ENCODE results near the gene TUBGCP5.
A peak's percentile ranks its signal among the peaks of the same experiment; 100 is the strongest.

The TUBGCP5 gene

DNA sequence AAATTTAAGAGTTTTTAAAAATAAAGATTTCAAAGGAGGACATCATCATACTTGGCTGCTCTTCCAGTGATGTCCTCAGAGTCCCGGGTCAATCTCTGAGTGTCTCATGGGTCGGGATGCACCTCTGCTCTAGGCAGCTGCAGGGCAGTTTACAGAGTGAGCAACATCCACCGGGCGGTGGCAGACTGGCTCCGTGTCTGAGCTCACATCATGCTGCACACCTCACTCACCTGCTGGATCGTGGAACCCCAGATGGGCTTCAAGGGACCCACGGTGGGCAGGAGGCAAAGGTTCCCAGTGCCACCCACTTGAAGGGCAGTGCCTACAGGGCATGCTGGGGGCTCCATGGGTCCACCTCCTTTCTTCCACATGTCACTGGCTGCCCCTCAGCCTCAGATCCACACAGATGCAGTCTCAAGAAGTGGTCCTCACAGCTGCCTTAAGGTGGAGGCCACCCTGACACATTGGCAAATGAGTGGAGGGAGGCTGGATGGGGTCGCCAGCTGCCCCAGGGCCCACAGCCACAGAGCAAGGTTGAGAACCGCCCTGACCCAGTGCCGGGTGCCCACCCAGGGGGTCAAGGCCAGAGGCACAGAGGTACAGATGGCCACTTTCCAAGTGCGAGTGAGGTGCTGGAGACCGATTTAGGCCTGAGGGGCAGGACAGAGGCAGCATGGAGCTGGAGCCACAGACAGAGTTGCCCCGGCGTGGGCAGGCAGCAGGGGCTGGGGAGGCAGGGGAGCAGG is 84.4 kb downstream of the TUBGCP5 start:
- Mint-ChIP-seq H3K27me3 (no peaks in the 10 kb centered on the region), H3K27ac (no peak overlapping the region), H3K4me1 (peaks cover 13% of the 10 kb centered on the region), H3K9me3 (no peaks in the 10 kb centered on the region), H3K4me3 (no peak overlapping the region)
- ATAC-seq (no peak), DNase-seq (no peak)

DNA sequence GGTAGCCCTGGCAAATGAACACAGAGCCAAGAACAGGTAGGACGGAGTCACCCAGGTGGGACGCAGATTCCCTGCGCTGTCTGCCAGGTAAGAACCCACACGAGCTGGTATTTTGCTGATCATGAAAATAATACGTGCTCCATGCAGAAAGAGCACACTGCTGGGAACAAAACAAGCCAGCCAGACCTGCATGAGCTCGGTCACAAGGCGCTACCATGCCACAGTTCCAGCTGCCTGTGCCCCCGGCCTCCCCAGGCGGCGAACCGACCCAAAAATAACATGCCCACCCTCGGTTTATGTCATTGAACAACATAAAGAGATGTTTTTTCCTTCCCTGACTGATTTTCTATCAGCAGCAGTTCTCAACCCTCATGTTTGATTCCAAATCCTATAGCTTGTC is 85.0 kb downstream of the TUBGCP5 start:
- Mint-ChIP-seq H3K9me3 (no peaks in the 10 kb centered on the region), H3K4me3 (no peak overlapping the region), H3K27ac (no peak overlapping the region), H3K4me1 (peaks cover 16% of the 10 kb centered on the region), H3K27me3 (peaks cover under 1% of the 10 kb centered on the region)
- no peak for DNase-seq
- ATAC-seq: no peak

DNA sequence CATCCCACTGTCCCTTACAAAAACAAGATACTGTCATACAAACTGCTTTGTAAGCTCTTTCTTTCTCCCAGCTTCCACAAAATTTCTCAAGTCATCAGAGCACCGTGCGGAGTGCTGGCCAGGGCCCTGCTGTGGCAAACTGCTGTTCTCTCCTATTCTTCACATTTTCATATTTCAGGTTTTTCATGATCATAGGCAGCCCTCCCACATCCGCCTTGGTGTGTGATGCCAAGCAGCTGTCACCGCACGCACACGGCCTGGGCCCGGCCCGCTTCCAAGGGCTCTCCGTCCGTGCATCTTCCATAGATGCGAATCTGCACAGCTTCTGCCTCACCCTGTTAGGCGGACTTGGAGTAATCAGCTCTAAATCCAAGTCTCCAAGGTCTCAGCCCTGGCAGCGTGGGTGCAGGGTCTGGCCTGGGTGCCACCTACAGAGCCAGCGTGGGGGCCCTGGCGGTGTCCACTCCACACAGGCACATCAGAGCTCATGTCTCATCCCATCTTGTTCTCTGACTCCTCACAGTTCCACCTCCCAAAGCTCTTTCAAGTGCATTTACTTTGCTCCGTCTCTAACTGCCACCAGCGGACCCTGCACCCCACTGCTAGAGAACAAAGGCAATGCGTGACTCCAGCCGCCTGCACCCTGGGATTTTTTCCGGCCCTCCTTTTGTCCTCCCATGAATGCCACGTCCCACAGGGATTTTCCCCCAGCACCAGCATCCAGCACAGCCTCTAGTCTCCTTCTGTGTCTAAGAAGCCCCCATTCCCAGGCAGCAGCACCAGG is 86.4 kb downstream of the TUBGCP5 start:
- ATAC-seq (no peak), DNase-seq (no peak)
- Mint-ChIP-seq H3K27me3 (peaks cover 14% of the 10 kb centered on the region), H3K4me1 (peaks cover 21% of the 10 kb centered on the region), H3K9me3 (no peaks in the 10 kb centered on the region), H3K27ac (no peak overlapping the region), H3K4me3 (no peak overlapping the region)

DNA sequence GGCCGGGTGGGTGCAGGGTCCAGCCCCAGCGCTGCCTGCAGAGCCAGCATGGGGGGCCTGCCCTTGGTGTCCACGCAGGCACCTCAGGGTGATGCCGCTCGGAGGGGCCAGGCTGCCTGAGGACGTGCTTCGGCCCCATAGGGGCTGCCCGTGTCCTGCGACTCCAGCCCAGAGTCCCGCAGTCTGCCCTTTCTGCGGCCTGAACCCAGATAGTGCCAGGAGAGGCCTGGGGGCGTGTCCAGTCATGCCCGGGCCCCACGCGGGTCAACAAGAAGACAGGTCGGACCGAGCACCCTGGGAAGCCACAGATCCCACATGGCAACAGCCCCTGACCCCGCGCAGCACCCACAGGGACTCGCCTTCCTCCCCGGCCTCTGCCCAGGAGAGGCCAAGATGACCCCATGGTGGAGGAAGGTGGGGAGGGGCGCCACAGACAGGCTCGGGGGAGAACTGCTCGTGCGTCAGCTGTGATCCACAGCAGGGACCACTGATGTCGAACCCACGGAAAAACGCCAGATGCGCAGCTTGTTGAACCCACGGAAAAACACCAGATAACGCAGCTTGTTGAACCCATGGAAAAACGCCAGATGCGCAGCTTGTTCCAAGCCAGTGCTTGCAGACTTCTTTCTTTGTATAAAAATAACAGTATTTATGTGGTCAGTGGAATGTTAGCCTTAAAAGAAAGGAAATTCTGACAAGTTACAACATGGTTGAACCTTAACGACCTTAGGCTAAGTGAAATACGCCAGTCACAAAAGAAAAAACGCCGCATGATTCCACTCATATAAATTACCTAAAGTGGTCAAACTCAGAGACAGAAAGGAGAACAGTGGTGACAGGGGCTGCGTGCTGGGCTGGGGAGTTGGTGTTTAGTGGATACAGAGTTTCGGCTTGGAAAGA is 87.7 kb downstream of the TUBGCP5 start:
- ATAC-seq (no peak), DNase-seq (no peak)
- peaks cover 21% of the 10 kb centered on the region for H3K4me1 Mint-ChIP-seq
- peaks cover 28% of the 10 kb centered on the region for H3K27me3 Mint-ChIP-seq
- H3K9me3 Mint-ChIP-seq: no peaks in the 10 kb centered on the region
- no peak overlapping the region for H3K4me3 Mint-ChIP-seq
- H3K27ac Mint-ChIP-seq: peak overlapping the region in 1 of 2 donors; percentile 50

DNA sequence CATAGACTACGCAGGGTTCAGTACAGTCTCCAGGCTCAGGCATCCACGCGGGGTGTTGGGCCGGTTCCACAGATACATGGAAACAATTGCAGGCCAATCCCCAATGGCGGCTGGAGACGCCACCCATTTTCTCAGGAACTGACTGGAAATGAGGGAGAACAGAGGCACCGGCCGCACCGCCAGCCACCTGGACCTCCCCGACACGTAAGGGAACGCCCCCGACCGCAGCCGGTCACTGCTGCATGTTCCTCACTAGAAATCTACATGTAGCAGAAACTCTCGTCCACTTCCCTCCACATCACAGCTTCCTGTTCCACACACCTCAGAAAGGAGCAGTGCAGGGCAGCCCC is 88.4 kb downstream of the TUBGCP5 start:
- H3K4me3 Mint-ChIP-seq: no peak overlapping the region
- H3K4me1 Mint-ChIP-seq: peaks cover 21% of the 10 kb centered on the region
- peaks cover 28% of the 10 kb centered on the region for H3K27me3 Mint-ChIP-seq
- no peaks in the 10 kb centered on the region for H3K9me3 Mint-ChIP-seq
- ATAC-seq (no peak), DNase-seq (no peak)
- H3K27ac Mint-ChIP-seq: no peak overlapping the region

DNA sequence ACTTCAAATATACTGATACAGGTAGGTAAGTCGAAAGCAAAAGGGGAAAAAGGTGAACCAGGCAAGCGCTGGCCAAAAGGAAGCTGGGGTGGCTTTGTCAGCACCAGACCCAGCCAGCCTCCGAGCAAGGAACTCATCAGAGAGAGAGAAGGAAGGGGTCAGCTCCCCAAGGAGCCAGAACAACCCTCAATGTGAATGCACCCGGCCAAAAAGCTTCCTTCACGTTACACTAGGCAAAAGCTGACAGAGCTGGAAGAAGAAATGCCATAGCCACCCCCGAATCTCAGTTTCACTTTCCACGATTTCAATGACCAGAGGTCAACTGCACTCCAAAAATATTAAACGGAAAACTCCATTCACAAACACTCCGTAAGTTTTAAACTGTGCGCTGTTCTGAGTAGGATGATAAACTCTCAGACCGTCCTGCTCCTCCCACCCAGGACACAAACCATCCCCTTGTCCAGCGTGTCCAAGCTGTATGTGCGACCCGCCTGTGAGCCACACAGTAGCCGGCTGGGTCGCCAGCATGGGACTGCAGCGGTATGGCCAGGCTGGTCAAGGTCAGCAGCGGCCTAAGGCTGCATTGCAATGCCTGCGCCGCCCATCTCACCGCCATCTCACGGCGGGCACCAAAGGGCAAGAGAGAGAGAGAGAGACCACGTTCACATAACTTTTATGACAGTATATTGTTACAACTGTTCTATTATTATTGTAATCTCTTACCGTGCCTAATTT is 88.9 kb downstream of the TUBGCP5 start:
- Mint-ChIP-seq H3K4me3 (no peak overlapping the region), H3K4me1 (peaks cover 21% of the 10 kb centered on the region), H3K27ac (no peak overlapping the region), H3K9me3 (no peaks in the 10 kb centered on the region), H3K27me3 (peaks cover 28% of the 10 kb centered on the region)
- ATAC-seq (no peak), DNase-seq (no peak)

Measured in stimulated activated naive CD8-positive, alpha-beta T cell treated with anti-CD3 and anti-CD28 coated beads, Interleukin-15, amount 100 ng/mL, for 72 hours (primary cell).